Peyer's patch (tissue), 4 donors: ENCODE results near the gene MPV17L2. TPM values are rescaled to one million over a fixed set of nuclear protein-coding genes. Genes with fewer than 3 reads are reported as not detected.

Experiments used
- DNase-seq, 3 donors: peaks; one replicate each; pipeline ENCODE4 v3.0.0-alpha.2; 2017 to 2019
- H3K27ac ChIP-seq, 4 donors: fragments of 200-600 bp; sonication (generic); one replicate each; pipeline ENCODE4 v1.5.1; 2016 to 2019
- H3K27me3 ChIP-seq, 2 donors: fragments of 200-600 bp; sonication (generic); one replicate each; pipeline ENCODE4 v1.5.1; 2019
- H3K36me3 ChIP-seq, 3 donors: fragments of 200-600 bp; sonication (generic); one replicate each; pipeline ENCODE4 v1.5.1; 2016 to 2019
- H3K4me1 ChIP-seq, 4 donors: fragments of 200-600 bp; sonication (generic); one replicate each; pipeline ENCODE4 v1.5.1; 2016 to 2019
- H3K4me3 ChIP-seq, 4 donors: fragments of 200-600 bp; sonication (generic); 1 replicate in 3 of 4; 2 replicates in 1 of 4; pipeline ENCODE4 v1.5.1; 2016 to 2019; ENCODE audit warnings: mild to moderate bottlenecking in 1 of 4
- H3K9me3 ChIP-seq, 4 donors: fragments of 200-600 bp; sonication (generic); one replicate each; pipeline ENCODE4 v1.5.1; 2016 to 2019; ENCODE audit warnings: mild to moderate bottlenecking in 1 of 4
- CTCF ChIP-seq, 6 experiments: fragments of 450-650 bp in 4 of 6; fragments of 200-600 bp in 2 of 6; sonication (generic) in 1 of 6; IDR thresholded peaks; one replicate each; pipeline ENCODE4 v1.5.1; 2017 to 2019; ENCODE audit warnings: antibody characterized with exemption in 6 of 6, mild to moderate bottlenecking in 3 of 6, moderate library complexity in 1 of 6
- POLR2A ChIP-seq, 2 donors: fragments of 450-650 bp; IDR thresholded peaks; one replicate each; pipeline ENCODE4 v1.5.1; 2017; ENCODE audit warnings: antibody characterized with exemption in 2 of 2, mild to moderate bottlenecking in 2 of 2, moderate library complexity in 2 of 2
- total RNA-seq, 4 donors: library from RNA; depleted of rRNA; stranded (reverse); fragments of >200 nt; gene quantifications; one replicate each; pipeline ENCODE4 v1.1.0, GENCODE V29; 2016

Gene MPV17L2
- total RNA-seq, 4 donors from 2014 or later: 4.1 to 19.6 (median 16.0) TPM

- H3K4me3 ChIP-seq: no peak overlapping the region
- no peaks in the 10 kb centered on the region for H3K9me3 ChIP-seq
- H3K36me3 ChIP-seq: peaks cover 0 to 61% (median 0%) of the 10 kb centered on the region in 3 donors
- TF ChIP-seq CTCF (IDR thresholded peaks at IDR 0.05): no peak
- no peak for TF ChIP-seq POLR2A (IDR thresholded peaks at IDR 0.05)
- H3K27ac ChIP-seq: no peak overlapping the region
- peaks cover 7 to 18% (median 9%) of the 10 kb centered on the region in 4 donors for H3K4me1 ChIP-seq
- no peak for DNase-seq
- no peaks in the 10 kb centered on the region for H3K27me3 ChIP-seq
These were observed 28.9 kb upstream of the MPV17L2 start for GRCh38 chr19:18164072-18164471.

DNA sequence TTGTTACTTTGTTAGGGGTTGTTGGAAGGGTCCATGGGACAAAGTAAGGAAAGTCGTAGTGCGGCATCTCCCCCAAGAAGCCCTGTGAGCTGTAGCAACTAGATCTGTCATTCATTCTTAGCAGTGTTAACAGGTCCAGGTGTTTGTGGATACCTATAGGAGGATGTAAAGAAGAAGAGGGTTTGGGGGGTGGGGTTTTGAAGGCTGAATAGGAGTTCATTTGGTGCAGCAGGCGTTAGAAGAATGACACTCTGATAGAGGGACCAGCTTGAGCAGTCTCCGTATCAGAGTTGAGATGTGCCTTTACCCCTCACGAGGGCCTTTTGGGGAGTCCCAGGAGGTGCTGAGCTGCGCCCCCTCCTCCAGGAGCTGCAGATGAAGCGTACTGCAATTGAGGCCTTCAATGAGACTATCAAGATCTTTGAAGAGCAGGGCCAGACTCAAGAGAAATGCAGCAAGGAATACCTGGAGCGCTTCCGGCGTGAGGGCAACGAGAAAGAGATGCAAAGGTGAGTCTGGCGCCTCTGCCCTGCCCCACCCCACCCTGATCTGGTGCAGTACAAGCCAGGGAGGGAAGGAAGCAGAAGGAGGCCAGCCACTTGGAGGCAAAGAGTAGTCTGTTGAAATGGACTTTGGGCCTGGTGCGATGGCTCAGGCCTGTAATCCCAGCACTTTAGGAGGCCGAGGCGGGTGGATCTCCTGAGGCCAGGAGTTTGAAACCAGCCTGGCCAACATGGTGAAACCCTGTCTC, 27.0 kb upstream of the MPV17L2 start:
- H3K4me1 ChIP-seq: peaks cover 3 to 14% (median 7%) of the 10 kb centered on the region in 4 donors
- TF ChIP-seq CTCF (IDR thresholded peaks at IDR 0.05): no peak
- TF ChIP-seq POLR2A (IDR thresholded peaks at IDR 0.05): no peak
- H3K27ac ChIP-seq: peak overlapping the region in 2 of 4 donors; percentile 6 to 48
- DNase-seq: peak in 1 of 3 donors; percentile 67
- H3K9me3 ChIP-seq: no peaks in the 10 kb centered on the region
- no peak overlapping the region for H3K4me3 ChIP-seq
- H3K36me3 ChIP-seq: peaks cover 0 to 67% (median 0%) of the 10 kb centered on the region in 3 donors
- no peaks in the 10 kb centered on the region for H3K27me3 ChIP-seq

DNA sequence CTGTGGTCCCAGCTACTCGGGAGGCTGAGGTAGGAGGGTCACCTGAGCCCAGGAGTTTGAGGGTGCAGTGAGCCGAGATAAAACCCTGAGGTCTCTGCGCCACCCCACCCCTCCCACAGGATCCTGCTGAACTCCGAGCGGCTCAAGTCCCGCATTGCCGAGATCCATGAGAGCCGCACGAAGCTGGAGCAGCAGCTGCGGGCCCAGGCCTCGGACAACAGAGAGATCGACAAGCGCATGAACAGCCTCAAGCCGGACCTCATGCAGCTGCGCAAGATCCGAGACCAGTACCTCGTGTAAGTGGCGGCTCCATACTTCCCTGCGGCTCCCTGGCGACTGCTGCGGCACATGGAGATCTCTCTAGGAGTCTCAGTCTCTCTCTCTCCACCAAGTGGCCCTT, 26.0 kb upstream of the MPV17L2 start:
- Histone ChIP-seq H3K27ac (no peak overlapping the region), H3K4me3 (no peak overlapping the region), H3K9me3 (no peaks in the 10 kb centered on the region), H3K27me3 (no peaks in the 10 kb centered on the region), H3K36me3 (peaks cover 0 to 64% (median 0%) of the 10 kb centered on the region in 3 donors), H3K4me1 (peaks cover 0 to 8% (median 2%) of the 10 kb centered on the region in 4 donors)
- TF ChIP-seq CTCF (IDR thresholded peaks at IDR 0.05) (no peak), POLR2A (IDR thresholded peaks at IDR 0.05) (no peak)
- no peak for DNase-seq

DNA sequence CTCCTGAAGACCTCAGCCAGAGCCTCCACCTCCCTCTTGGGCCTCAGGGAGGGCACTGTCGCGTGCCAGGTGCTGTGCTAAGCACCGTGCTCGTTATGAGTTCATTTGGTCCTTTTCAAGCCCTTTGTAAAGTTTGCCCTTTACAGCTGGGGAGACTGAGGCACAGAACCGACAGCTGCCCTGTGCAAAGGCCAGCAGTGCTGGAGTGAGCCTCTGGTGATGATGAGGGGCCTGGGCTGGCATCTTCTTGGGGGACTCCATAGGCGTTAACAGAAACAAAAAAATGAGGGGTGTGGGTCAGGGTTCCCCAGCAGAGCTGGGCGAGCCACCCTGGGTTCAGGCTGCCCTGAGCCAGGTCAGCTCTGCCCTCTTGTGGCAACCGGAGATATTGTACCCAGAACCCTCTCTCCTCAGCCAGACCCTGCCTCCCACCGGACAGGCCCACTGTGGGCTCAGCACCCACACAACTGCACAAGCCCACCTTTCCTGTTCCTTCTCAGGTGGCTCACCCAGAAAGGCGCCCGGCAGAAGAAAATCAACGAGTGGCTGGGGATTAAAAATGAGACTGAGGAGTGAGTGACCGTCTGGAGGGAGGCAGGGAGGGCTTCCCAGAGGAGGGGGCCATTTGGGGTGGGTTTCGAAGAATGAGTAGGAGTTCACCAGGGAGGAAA, 24.9 kb upstream of the MPV17L2 start:
- H3K27me3 ChIP-seq: no peaks in the 10 kb centered on the region
- H3K9me3 ChIP-seq: no peaks in the 10 kb centered on the region
- TF ChIP-seq CTCF (IDR thresholded peaks at IDR 0.05) (peak; percentile 68 to 80 (median 74)), POLR2A (IDR thresholded peaks at IDR 0.05) (no peak)
- no peak overlapping the region for H3K4me3 ChIP-seq
- peak overlapping the region in 2 of 4 donors; percentile 75 to 91 for H3K27ac ChIP-seq
- DNase-seq: peak; percentile 61 to 82 (median 64)
- peaks cover 0 to 10% (median 4%) of the 10 kb centered on the region in 4 donors for H3K4me1 ChIP-seq
- H3K36me3 ChIP-seq: peaks cover 0 to 53% (median 0%) of the 10 kb centered on the region in 3 donors

- TF ChIP-seq POLR2A (IDR thresholded peaks at IDR 0.05) (no peak), CTCF (IDR thresholded peaks at IDR 0.05) (no peak)
- peak overlapping the region in 1 of 4 donors; percentile 16 for H3K4me3 ChIP-seq
- H3K4me1 ChIP-seq: peaks cover 0 to 11% (median 5%) of the 10 kb centered on the region in 4 donors
- no peaks in the 10 kb centered on the region for H3K27me3 ChIP-seq
- H3K36me3 ChIP-seq: peaks cover 0 to 46% (median 0%) of the 10 kb centered on the region in 3 donors
- no peak for DNase-seq
- peak overlapping the region in 3 of 4 donors; percentile 63 to 91 (median 75) for H3K27ac ChIP-seq
- H3K9me3 ChIP-seq: no peaks in the 10 kb centered on the region
These were observed 24.2 kb upstream of the MPV17L2 start for GRCh38 chr19:18168673-18169381.
